NCI-H510A (cell line): ENCODE data around the gene LIPG.
"Not testable (repeated sequence)": the region's sequence is repeated elsewhere in the genome, so short reads cannot be mapped to it uniquely, and the experiment has no call there.

Experiments
- DNase-seq: peaks from one replicate; lab custom pipeline; 2025; lab: John Stamatoyannopoulos, UW

LIPG gene

DNA sequence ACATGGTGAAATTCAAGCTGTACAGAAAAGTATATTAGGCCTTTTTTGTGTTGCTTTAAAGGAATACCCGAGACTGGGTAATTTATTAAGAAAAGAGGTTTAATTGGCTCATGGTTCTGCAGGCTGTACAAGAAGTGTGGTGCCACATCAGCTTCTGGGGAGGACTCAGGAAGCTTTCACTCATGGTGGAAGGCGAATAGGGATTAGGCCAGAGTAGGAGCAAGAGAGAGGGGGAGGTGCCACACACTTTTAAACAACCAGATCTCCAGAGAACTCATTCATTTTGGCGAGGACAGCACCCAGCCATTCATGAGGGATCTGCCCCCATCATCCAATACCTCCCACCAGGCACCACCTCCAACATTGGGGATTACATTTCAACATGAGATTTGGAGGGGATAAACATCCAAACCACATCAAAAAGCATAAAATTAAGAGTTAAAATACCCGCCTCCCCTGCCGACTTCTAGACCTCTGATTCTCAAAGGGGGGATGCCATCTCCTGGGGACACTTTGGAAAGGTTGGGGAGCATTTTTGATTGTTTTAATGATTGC is 15.1 kb upstream of the LIPG start:
- DNase-seq: no peak

DNA sequence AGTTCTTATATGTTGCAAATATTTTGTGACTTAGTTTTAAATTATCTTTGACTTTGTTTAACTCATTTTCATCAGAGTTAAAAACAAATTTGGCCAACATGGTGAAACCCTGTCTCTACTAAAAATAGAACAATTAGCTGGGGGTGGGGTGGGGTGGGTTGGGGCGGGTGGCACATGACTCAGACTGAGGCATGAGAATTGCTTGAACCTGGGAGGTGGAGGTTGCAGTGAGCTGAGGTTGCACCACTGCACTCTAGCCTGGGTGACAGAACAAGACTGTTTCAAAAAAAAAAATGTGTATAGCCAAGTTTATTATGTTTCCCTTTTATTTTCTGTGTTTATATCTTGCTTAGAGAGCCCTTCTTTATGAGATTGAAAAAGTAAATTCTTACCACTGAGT is 14.2 kb upstream of the LIPG start:
- no peak for DNase-seq

DNA sequence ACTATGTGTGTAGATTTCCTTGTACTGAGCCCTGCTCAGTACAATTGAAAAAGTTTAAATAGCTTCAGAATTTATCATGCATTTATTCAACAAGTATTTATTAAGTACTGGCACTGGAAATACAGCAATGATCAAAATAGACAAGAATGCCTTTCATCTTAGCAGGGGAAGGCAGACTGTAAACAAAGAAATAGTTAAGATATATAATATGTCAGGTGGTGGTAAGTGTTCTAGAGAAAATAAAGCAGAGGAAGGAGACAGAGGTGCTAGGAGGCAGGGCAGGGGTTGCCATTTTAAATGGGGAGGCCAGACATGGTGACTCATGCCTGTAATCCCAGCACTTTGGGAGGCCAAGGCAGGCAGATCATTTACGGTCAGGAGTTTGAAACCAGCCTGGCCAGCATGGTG is 13.6 kb upstream of the LIPG start:
- DNase-seq: no peak

DNA sequence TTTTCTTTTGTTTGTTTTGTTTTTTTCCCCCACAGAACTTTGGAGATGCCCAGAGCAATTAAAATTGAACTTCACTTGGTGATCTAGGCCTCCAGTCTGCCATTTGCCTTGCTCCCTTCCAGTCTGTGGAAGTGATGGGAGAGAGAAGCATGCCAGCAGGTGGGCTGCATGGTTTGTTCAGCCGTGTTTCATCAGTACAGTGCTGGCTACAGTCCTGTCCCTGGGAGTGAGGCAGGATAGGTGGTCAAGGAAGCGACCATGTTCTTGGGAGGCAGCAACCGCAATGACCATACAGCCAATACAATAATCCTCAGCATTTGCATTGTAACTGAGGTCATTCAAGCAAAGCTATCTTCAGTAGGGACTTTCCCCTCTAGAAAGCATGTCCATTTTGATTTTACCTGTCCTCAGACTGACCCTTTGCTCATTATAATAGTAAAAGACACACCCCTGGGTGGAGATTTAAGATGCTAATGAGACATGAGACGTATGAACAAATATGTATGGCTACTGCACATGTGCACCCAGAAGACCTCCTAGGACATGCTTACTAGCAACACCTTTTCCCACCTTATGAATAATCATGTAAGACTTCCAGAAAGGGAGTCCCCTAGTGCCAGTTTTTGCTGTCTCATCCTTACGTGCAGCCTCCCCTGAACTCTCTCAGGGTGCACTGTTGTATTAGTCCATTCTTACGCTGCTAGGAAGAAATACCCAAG is 11.1 kb upstream of the LIPG start:
- DNase-seq: no peak

DNA sequence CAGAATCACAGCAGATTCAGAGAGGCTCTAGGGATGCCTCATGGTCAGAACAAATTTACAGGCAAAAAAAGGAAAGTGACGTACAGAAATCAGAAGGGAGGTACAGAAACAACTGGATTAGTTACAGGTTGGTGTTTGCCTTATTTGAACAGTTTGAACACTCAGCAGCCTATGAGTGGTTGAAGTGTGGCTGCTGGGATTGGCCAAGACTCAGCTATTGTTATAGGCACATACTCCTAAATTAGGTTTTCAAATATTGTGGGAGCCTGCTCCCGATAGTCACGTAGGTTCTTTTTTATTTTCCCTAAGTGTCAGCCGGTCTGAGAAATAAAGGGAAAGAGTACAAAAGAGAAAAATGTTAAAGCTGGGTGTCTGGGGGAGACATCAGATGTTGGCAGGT is 8.9 kb upstream of the LIPG start:
- no peak for DNase-seq

DNA sequence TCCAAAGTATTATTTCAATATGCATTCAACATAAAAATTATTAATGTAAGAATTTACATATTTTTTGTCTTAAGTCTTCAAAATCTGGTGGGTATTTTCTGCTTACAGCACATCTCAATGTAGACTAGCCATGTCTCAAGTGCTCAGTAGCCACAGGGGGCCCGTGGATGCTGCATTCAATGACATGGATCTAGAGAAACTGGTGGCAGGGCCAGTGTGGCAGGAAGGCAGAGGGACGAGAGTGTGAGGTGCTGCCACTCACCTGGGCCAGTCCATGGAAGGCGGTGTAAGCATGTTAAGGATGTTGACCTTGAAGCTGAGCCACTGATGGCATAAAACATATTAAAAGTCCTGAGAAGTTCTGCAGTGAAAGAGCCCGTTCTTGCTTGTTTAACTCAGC is 6.2 kb upstream of the LIPG start:
- no peak for DNase-seq

DNA sequence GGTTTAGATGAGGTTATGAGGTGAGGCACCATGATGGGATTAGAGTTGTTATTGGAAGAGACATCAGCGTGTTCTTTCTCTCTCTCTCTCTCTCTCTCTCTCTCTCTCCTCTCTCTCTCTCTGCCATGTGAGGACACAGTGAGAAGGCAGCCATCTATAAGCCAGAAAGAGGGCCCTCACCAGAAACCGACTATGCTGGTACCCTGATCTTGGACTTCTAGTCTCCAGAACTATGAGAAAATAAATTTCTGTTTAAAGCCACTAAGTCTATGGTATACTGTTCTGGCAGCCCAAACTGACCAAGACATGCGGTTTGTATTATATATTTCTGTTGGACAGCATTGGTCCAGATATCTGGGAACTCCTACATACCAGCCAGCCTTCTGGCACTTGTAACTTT is 3.5 kb upstream of the LIPG start:
- no peak for DNase-seq

DNA sequence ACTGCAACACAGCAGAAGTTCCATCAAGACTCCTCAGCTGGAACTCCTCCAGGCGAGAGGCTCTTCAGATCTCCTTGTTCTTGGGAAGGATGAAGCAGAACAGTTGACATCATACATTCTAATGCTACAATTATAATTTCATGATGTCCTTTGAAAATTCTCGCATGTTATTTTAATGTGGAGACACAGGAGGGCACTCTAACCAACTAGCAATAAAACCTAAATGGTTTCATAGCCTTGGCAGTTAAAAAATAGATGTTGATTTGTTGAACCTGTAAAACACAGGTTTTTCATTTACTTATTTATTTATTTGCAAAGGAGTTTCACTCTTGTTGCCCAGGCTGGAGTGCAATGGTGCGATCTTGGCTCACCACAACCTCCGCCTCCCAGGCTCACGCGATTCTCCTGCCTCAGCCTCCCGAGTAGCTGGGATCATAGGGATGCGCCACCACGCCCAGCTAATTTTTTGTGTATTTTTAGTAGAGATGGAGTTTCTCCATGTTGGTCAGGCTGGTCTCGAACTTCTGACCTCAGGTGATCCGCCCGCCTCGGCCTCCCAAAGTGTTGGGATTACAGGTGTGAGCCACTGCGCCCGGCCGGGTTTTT is 2.4 kb upstream of the LIPG start:
- not testable (repeated sequence) for DNase-seq

DNA sequence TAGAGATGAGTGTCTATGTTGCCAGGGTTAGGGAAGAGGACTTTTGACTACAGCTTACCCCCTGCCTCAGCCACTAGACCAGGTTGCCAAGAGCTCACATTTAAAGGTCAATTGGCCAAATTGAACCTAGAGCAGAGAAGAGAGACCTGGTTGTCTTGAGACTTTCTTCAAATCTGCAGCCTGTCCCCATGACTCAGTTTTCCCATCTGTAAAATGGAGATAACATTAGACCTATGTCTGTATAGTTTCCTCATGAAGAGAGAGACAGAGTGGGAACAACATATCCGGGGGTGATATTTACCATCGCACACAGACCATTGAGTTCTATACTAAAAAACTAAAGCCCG is 1.6 kb upstream of the LIPG start:
- DNase-seq: no peak

DNA sequence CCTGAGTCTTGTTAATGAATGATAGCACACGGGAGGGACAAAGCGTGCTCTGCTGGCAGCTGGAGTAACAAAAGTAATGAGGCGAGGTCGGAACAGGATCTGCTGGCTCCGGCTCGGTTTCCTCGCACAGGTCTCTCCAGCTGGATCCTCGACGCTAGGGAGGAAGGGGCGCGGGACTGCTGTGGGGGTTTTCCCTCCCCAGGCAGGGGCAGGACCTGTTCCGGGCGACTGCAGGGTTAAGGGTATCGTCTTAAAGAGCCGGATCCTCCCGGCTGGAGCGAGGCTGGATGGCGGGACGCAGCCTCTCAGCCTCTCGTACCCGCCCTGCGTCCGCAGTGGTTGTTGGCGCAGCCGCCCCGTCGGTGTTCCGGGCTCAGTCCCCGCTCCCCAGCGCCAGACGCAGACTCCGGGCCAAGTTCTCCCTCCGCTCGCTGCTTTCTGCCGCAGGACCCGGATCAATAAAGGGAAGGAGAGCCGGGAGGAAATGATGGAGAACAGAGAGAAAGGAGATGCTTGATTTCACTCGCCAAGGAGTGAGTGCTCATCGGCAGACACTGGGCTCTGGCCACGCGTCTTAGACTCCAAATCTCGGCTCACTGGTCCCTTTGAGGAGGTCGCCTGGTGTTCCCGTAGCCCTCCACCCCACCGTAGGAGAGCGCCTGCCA is 1.1 kb upstream of the LIPG start:
- DNase-seq: peak; percentile 37

DNA sequence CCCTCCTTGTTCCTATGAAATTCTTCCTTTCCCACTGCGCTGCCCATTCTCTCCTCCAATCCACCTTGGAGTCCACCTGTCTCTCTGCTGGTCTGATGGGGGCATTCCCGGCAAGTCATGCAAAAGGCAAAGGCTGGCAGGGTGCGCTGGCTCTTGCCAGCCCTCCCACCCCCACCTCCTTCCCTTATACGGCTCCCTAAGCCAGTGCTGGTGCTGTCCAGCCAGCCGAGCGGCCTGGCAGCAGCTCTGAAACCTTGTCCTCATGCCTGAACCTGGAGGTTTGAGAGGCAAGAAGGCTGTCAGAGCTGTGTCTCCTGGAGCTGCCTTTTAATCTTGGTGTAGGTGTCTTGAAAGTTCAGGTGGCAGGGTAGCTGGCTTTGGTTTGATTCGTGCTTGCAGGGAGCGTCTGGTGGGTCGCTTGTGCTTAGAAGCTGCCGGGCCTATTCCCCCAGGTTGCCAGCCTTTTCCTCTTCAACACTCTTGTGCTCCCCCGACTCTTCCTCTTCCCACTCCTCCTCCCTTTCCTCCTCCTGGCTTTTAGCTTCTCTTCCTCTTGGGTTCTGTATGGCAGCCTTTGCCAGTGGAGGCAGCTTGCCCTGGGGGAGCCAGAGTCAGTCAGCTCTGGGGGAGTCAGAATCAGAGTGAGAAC is 748 bp downstream of the LIPG start:
- DNase-seq: no peak

DNA sequence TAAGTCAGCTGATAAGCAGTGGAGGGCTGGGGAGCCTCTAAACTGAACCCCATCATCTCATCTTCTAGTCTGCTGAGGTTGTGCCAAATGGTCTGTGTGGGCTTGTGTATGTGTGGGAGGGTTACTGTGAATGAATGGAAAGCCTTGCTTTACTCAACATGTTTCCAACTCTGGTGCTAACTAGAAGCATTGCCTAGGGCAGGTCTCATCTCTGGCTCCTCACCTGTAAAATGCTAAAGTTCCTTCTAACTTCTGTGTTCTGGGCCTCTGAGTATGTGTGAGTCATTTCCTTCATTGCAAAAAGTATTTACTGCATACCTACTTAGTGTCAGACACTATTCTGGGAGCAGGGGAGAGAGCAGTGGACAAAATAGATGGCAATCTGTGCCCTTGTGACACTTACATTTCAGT is 1.3 kb downstream of the LIPG start:
- DNase-seq: no peak

DNA sequence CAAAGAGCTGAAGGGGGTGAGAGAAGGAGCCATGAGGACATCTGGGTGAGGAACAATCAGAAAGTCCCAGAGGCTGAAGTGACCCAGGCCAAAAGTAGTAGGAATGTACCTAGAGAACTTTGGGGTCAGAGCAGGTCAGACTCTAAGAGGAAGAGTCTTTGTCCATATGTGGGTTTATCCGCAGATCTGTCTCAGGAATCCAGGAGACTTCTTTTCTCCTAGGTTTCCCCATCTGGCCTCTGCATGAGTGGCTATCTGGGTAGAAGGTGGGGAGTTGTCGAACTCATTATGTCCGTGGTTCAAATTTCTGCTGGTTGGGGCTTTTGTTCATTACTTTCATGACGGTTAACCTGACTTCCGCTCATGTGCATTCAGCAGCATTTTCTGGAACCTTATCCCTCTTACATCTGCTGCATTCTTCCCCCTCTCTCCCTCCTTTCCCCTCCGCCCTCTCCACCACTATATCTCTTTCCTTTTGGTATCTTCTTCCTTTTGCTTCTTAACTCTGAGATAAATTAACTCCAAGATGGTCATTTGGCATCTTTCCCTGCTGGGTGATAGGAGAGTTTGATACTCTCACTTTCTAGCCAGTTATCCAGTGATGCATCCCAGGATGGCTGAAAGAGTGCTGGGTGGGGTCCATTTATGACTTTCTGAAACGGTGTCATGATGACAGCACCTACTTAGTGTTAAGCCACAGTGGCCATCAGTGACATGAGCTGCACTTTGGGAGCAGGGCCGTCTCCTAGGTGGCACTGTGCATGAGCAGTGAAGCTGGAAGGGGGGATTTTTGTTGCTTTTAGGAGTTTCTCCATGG is 2.1 kb downstream of the LIPG start:
- no peak for DNase-seq

DNA sequence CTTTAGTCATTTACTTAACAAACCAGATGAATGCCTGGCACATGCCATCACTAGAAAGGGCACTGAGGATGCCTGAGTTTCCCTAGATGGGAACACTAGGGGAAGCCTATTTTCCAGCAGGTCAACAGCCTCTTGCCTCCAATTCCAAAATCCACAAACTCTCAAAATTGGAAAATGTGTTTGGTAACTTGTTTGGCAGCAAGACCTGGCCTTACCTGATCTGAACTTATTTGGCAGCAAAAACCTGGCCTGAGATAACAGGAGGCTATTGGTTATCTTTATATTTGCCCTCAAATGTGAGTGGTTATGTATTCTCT is 2.6 kb downstream of the LIPG start:
- DNase-seq: no peak

DNA sequence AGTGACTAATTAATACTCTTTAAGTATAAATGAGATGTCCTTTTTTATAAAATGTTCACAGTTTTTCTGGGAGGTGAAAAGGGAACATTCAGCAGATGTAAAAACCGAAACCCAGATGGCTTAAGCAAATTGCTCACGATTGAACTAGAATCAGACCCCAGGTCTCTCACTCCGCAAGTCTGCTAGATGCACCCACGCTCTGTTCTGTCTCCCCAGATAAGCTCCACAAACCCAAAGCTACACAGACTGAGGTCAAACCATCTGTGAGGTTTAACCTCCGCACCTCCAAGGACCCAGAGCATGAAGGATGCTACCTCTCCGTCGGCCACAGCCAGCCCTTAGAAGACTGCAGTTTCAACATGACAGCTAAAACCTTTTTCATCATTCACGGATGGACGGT is 3.2 kb downstream of the LIPG start:
- no peak for DNase-seq

DNA sequence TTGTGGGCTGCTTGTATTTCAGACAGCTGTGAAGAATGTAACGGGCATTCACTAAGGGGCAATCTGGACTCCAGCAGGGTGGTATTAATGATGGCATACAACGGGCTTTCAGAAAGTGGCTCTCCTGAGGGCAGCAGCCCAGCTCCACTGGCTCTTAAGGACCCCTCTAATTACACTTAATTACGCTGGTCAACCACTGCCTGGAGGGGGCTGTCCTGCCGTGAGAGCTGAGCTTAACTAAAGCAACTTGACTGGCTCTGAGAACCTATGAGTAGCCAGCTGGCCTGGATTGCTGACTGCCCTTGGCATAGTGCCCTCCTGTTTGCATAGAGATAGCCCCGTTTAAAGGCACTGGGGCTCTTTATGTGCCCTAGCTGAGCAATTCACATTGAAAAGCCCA is 3.8 kb downstream of the LIPG start:
- DNase-seq: no peak

DNA sequence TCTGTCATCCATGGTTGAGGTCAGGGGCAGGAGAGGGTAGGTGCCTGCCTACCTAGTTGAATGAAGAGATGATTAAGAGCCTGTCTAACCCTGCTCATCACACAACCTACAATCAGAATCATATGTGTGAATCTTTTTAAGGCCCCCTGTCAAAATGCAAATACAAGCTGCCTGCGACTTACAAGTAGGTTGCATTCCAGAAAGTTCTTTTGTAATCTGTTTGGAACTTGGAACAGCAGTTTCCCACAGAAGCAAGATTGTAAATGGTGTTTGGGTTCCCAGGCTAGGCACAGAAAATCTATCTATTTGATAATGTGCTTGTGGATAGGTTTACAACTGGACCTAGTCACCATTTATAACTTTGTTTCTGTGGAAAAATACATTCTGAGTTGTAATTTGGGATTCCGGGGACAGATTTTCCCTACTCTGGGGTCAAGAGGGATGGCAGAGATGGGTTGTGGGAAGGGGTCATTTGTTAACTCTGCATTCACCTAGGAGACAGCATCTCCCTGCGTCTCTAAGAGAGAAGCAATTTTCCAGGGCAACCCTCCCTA is 4.4 kb downstream of the LIPG start:
- no peak for DNase-seq

DNA sequence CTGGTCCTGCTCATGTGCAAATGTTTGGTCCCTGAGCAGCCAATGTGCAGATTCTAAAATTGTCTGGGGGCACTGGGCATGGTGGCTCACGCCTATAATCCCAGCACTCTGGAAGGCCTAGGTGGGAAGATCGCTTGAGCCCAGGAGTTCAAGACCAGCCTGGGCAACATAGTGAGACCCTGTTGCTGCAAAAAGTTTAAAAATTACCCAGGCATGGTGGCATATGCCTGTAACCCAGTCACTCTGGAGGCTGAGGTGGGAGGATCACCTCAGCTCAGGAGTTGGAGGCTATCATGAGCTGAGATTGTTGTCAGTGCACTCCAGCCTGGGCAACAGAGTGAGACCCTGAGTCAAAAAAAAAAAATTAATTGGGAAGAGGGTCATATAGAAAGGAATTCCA is 5.1 kb downstream of the LIPG start:
- DNase-seq: no peak

DNA sequence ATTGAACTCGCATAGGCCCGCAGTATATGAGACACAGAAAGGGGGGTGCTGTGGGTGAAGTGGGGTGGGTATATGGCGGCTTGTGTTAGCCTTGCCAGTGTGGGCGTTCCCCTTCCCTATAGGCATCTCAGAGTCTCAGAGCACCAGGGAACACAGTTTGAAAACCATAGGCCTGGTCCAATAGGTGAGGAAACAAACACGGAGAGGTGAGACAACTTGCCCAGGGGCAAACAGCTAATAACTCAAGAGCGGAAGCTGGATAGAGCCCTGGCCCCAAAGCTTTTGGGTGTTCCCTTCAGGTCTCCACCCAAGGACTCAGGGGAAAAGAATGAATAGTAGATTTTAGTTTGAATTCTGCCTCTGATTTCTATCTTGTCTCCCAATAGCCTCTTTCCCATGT is 7.9 kb downstream of the LIPG start:
- no peak for DNase-seq

DNA sequence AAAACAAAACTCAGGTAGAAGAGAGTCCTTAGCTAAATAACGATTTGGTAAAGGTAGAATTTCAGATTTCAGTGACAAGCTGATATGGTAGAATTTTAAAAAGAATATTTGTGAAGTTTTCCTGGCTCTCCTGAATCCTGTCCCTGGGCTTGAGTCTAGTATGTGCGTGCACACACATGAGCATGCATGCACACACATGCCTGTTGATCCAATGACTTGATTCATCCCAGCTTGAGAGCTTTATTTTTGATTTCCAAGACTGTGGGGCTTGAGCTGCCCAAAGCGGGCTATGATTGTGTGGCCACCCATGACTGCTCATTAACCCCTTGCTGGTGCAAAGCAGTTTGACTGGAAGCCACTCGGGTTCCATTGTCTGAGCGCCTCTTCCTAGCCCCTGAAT is 9.0 kb downstream of the LIPG start:
- no peak for DNase-seq

DNA sequence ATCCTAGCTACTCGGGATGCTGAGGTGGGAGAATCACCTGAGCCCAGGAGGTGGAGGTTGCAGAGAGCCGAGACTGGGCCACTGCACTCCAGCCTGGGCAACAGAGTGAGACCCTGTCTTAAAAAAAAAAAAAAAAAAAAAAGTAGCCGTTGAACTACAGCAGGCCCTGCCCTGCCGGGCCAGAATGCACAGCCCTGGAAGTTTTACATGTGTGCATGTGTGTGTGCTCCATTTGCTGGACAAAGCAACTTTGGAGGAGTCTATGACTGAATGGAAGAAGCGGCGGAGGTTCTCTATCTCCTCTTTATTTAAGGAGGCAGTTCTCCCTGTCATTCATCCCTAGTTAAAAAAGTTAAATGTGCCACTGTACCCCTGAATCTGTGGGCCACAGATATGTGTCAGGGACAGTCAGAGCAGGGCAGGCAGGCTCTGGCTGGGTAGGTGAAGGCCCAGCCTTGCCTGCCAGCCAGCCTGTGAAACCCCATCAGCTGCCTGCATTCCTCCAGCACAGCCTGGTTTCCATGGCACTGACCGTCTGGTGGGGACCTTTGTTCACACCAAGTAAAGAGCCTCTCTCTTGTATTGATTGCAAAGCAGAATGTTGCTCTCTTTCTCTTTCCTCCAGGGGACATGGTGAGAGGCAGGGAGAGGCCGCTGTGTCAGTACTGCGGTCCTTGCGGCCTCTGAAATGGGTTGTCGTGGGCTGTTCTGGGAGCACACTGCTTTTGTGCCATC is 10.9 kb downstream of the LIPG start:
- no peak for DNase-seq
